DMS153 (cell line): ENCODE measurements around the gene PLEKHA4.
"Not testable (repeated sequence)": the region's sequence is repeated elsewhere in the genome, so short reads cannot be mapped to it uniquely, and the experiment has no call there.

Experiments
- DNase-seq: peaks from one replicate; lab custom pipeline; 2025; lab: John Stamatoyannopoulos, UW

Gene PLEKHA4

DNA sequence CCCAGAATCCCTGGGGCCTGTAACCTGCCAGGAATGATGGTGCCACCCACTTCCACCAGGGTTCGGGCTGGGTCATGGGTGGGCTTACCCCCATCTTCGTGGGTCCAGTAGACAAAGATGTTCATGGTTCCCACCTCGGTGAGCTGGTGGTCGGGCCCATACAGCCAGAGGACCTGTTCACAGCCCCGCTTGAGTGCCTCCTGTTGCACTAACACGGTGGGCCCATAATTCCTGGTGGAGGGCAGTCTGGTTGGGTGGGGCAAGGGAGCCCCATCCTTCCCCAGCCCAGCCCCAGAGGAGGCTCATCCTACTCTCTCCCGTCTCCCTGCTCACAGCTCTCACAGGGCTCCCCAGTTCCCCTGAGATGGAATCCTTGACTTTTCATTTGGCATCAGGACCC lies 71.3 kb downstream of the PLEKHA4 start:
- no peak for DNase-seq

DNA sequence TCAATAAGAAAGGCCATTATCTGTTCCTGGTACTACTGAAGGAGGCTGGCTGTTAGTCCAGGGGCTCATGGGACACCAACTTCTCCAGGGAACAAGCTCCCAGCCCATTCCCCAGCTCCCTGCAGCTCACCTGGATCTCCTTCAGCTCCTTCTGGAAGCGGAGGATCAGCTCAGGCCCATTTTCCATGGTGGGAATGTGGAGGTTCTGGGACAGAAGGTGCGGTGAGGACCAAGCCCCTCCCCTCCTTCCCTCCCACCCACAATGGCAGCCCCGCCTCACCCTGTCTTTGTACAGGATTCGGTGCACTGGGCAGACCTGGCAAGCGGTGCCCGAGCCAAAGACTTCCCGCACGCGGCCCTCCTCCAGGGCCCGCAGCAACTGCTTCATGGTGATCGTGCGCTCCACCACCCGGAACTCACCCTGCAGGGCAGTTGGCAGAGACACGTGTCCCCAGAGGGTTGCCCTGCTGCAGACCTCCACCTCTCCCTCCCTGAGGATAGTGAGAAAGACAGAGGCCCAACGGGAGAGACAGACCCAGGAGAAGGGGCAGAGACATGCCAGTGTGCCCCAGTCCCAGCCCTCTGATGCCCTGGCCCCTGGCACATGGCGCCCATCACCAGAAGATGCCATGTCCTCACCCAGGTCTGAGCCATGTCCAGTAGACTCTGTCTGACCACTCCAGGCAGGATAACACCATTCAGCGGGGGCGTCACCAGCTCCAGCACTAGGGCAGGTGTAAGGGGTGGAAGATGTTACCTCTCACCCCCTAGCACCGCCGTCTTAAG lies 71.9 kb downstream of the PLEKHA4 start:
- no peak for DNase-seq

- no peak for DNase-seq
Observed at GRCh38 chr19:48795685-48796070, 72.7 kb downstream of the PLEKHA4 start.

DNA sequence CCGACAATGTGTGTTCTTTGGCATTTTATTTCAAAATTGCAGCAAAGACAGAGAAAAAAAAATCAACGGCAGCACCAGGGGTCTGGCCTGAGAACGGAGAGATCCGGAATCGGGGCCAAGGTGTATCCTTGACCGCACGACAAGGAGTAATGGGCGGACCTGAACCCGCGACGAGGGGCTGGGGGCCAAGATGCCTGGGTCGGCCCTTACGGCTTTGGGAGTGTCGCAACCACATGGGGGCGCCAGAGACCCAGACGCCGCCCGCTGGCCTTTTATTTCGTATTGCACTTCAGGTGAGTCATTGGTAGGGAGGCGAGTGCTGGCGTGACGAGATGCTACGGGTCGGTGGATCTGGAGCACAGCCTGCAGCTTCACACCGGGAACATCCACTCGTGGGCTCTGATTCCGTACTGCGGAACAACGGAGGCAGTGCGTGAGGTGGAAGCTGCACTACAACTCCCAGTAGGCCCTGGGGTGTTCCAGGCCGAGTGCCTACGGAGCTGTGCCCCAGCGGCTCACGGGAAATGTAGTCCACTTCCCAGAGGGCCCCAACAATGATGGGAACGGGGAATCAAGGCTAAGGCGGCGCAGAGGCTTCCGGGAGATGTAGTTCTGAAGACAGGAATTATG lies 73.2 kb downstream of the PLEKHA4 start:
- peak; percentile 91 for DNase-seq

- DNase-seq: no peak
Observed at GRCh38 chr19:48794291-48794690, 74.1 kb downstream of the PLEKHA4 start.

DNA sequence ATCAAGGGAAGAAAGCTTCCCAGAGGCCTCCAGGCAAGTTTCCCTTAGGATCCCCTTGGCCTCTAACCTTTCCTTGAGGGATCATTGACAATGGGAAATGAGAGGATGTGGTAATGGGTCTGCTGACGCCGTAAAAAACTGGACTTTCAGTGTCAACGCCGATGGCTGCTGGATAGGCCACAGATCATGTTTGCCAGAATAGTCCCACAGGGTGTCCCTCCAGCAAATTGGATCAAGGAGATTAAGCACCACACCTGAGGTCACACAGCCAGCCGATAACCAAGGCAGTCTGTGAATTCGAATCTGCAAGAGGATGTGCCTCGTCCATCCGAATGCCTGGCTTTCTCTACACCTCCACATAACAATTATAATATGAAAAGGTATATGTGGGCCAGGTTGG lies 75.1 kb downstream of the PLEKHA4 start:
- DNase-seq: no peak

- not testable (repeated sequence) for DNase-seq
Observed at GRCh38 chr19:48787331-48787730, 81.1 kb downstream of the PLEKHA4 start.
